Mesothelial cell of epicardium (in vitro differentiated cells): Measurements from ENCODE around the gene DNAJC5G. TPM values are rescaled to one million over a fixed set of nuclear protein-coding genes. Genes with fewer than 3 reads are reported as not detected.

Source experiments
- DNase-seq, 2 experiments: peaks; one replicate each; pipeline ENCODE4 v3.0.0; 2021; ENCODE audit warnings: low spot score in 2 of 2; ENCODE audit not compliant: unreplicated experiment in 2 of 2
- H3K27ac Mint-ChIP-seq: 2 replicates; pipeline ENCODE4 v1.8.0; 2021; ENCODE audit warnings: mixed read lengths
- H3K27me3 Mint-ChIP-seq: 2 replicates; pipeline ENCODE4 v1.8.0; 2021; ENCODE audit warnings: low read depth, mixed read lengths
- H3K36me3 Mint-ChIP-seq: 2 replicates; pipeline ENCODE4 v1.8.0; 2021; ENCODE audit warnings: mixed read lengths
- H3K4me1 Mint-ChIP-seq: 2 replicates; pipeline ENCODE4 v1.8.0; 2021; ENCODE audit warnings: mixed read lengths
- H3K4me3 Mint-ChIP-seq: 2 replicates; pipeline ENCODE4 v1.8.0; 2021; ENCODE audit warnings: mild to moderate bottlenecking, moderate library complexity, mixed read lengths
- H3K9me3 Mint-ChIP-seq: 2 replicates; pipeline ENCODE4 v1.8.0; 2021; ENCODE audit warnings: mixed read lengths
- CTCF ChIP-seq: fragments of 200-600 bp; sonication (generic); IDR thresholded peaks from one replicate; pipeline ENCODE4 v1.5.0; 2021; ENCODE audit warnings: antibody characterized with exemption; ENCODE audit not compliant: unreplicated experiment
- total RNA-seq: library from RNA; stranded (reverse); gene quantifications from 3 replicates; pipeline ENCODE4 v1.2.1, GENCODE V29; 2021

DNAJC5G gene, protein sequence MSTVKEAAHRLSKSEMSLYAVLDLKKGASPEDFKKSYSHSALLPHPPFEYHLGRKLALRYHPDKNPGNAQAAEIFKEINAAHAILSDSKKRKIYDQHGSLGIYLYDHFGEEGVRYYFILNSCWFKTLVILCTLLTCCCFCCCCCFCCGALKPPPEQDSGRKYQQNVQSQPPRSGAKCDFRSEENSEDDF
- total RNA-seq: 0.18 to 0.27 TPM in 2 of 3 replicates, not detected in the other

DNA sequence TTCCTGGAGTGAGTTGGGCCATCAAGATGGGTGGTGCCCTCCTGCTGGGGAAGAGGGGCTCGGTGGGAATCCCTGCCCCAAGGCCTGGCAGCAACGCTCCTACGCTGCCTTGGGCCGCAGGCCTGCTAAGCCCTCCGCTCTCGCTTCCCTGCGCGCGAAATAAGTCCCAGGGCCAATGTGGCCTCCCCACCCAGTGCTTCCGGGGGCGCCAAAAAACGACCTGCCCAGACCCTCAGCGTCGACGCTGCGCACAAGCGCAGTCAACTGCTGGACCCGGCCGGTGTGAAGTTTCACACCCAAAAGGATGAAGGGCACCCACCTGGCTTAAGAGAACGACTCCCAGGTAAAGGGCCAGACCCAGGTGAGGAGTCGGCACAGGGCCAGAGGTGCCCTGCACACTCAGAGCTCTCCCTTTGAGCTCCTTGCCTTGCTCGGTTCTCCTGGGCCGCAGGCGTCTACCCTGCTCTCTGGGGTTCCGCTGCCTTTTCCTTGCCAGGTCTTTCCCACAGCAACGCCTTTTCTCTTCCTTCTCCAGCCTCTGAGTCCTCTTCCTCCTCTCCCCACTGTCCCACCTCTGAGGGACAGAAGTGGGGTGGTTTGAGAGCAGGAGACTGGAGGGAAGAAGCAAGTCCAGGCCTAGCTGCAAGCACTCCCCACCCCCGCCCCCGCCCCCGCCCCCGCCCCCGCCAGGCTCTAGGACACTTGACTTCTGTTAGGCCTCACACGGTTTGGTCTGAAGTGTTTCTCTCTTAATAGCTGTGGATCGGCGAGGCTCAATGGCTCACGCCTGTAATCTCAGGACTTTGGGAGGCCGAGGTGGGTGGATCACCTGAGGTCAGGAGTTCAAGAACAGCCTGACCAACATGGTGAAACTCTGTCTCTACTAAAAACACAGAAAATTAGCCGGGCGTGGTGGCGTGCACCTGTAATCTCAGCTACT lies at the start of gene DNAJC5G:
Gene DNAJC5G, plus strand, starts transcription at position 223 of the 940 bp plus-strand sequence. CDS start 1,296 bp downstream, outside the sequence.
- no peak within 1 kb of the TSS for H3K4me3 Mint-ChIP-seq
- TF ChIP-seq CTCF: no peak
- H3K9me3 Mint-ChIP-seq: no peaks in the 10 kb centered on the region
- no peak within 1 kb of the TSS for H3K27ac Mint-ChIP-seq
- peaks cover 1% of the 10 kb centered on the region for H3K4me1 Mint-ChIP-seq
- DNase-seq: no peak
- H3K36me3 Mint-ChIP-seq: no peaks in the 10 kb centered on the region
- peaks cover 43% of the 10 kb centered on the region for H3K27me3 Mint-ChIP-seq

DNA sequence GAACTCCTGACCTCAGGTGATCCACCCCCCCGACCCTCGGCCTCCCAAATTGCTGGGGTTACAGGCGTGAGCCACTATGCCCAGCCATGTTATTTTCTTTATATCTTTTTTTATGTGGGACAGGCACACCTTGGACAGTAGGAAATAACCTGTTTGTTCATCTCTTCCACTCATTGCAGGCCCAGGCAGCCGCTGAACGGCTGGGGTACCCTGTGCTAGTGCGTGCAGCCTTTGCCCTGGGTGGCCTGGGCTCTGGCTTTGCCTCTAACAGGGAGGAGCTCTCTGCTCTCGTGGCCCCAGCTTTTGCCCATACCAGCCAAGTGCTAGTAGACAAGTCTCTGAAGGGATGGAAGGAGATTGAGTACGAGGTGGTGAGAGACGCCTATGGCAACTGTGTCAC lies 49.7 kb upstream of the DNAJC5G start:
- Mint-ChIP-seq H3K4me1 (no peaks in the 10 kb centered on the region), H3K9me3 (no peaks in the 10 kb centered on the region), H3K36me3 (peaks cover 49% of the 10 kb centered on the region), H3K27me3 (no peaks in the 10 kb centered on the region), H3K27ac (no peak overlapping the region), H3K4me3 (no peak overlapping the region)
- TF ChIP-seq CTCF: no peak
- no peak for DNase-seq

- Mint-ChIP-seq H3K9me3 (no peaks in the 10 kb centered on the region), H3K27me3 (no peaks in the 10 kb centered on the region), H3K4me3 (no peak overlapping the region), H3K27ac (no peak overlapping the region), H3K4me1 (no peaks in the 10 kb centered on the region), H3K36me3 (peaks cover 47% of the 10 kb centered on the region)
- TF ChIP-seq CTCF: no peak
- no peak for DNase-seq
These were observed 47.7 kb upstream of the DNAJC5G start for GRCh38 chr2:27227501-27227900.

DNA sequence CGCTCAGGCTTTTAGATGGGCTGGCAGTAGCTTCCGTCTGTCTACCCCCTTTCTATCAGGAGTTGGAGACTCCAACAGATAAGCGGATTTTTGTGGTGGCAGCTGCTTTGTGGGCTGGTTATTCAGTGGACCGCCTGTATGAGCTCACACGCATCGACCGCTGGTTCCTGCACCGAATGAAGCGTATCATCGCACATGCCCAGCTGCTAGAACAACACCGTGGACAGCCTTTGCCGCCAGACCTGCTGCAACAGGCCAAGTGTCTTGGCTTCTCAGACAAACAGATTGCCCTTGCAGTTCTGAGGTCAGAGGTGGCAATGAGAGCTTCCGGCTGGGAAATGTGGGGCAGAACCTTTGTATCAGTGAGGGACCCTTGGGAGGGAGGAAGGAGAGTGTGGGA lies 43.3 kb upstream of the DNAJC5G start:
- no peak for DNase-seq
- Mint-ChIP-seq H3K9me3 (no peaks in the 10 kb centered on the region), H3K4me3 (no peak overlapping the region), H3K36me3 (peaks cover 37% of the 10 kb centered on the region), H3K4me1 (no peaks in the 10 kb centered on the region), H3K27ac (no peak overlapping the region), H3K27me3 (no peaks in the 10 kb centered on the region)
- no peak for TF ChIP-seq CTCF

DNA sequence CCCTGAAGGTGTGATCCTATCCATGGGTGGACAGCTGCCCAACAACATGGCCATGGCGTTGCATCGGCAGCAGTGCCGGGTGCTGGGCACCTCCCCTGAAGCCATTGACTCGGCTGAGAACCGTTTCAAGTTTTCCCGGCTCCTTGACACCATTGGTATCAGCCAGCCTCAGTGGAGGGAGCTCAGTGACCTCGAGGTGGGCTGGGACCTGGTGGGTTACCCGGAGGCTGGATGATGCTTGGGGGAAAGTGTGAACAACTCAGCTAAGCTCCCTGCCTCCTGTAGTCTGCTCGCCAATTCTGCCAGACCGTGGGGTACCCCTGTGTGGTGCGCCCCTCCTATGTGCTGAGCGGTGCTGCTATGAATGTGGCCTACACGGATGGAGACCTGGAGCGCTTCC lies 41.9 kb upstream of the DNAJC5G start:
- H3K4me1 Mint-ChIP-seq: no peaks in the 10 kb centered on the region
- H3K4me3 Mint-ChIP-seq: no peak overlapping the region
- H3K9me3 Mint-ChIP-seq: no peaks in the 10 kb centered on the region
- H3K27ac Mint-ChIP-seq: no peak overlapping the region
- no peaks in the 10 kb centered on the region for H3K27me3 Mint-ChIP-seq
- no peak for TF ChIP-seq CTCF
- peaks cover 35% of the 10 kb centered on the region for H3K36me3 Mint-ChIP-seq
- no peak for DNase-seq
